ENCODE measurements around the gene STK39.

DNA sequence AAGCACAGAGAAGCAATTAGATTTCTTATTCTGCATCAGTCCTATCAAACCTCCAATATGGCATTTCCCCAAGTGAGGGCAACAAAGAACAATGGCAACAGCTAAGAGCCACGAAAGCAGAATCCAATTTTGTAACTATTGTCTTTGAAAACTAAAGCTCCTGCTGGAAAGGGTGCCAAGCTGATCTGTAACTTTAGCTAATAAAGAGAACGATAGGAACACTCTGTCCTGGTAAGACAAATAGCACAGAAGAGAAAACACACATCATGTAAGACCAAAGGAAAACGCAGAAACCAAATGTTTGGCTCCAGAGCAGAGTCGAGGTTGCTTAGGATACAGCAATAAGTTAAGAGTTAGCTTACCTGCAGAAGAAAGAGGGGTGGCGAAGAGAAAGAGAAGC, 160.5 kb downstream of the STK39 start:
- TF ChIP-seq EZH2 (IDR thresholded peaks at IDR 0.05; ENCODE audit: low read length) = no peak
- TF ChIP-seq, protein P1, sequence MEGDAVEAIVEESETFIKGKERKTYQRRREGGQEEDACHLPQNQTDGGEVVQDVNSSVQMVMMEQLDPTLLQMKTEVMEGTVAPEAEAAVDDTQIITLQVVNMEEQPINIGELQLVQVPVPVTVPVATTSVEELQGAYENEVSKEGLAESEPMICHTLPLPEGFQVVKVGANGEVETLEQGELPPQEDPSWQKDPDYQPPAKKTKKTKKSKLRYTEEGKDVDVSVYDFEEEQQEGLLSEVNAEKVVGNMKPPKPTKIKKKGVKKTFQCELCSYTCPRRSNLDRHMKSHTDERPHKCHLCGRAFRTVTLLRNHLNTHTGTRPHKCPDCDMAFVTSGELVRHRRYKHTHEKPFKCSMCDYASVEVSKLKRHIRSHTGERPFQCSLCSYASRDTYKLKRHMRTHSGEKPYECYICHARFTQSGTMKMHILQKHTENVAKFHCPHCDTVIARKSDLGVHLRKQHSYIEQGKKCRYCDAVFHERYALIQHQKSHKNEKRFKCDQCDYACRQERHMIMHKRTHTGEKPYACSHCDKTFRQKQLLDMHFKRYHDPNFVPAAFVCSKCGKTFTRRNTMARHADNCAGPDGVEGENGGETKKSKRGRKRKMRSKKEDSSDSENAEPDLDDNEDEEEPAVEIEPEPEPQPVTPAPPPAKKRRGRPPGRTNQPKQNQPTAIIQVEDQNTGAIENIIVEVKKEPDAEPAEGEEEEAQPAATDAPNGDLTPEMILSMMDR (optimal IDR thresholded peaks at IDR 0.05 in 1 of 3, IDR thresholded peaks at IDR 0.05 in 1 of 3, conservative IDR thresholded peaks at IDR 0.05 in 1 of 3; ENCODE audit: extremely low read depth in 1 of 3, insufficient read depth in 2 of 3, low read length in 3 of 3) = no peak
